ENCODE data around the gene RAD23B. TPM values are rescaled to one million over a fixed set of nuclear protein-coding genes. Genes with fewer than 3 reads are reported as not detected.

RAD23B gene
- total and polyA plus RNA-seq, 2 of the 13 experiments (the other 11 are each of a cell fraction or from before 2014, with no cell fraction given): 133 to 156 TPM

- TF ChIP-seq HNRNPLL (IDR thresholded peaks at IDR 0.05; ENCODE audit: low read depth, low read length, poor library complexity, severe bottlenecking) (no peak), CHCHD3 (CRISPR knock-in tag; IDR thresholded peaks at IDR 0.05) (no peak), RBM22 (optimal IDR thresholded peaks at IDR 0.05; ENCODE audit: low read length) (peak; percentile 98), ZNF496 (CRISPR knock-in tag; IDR thresholded peaks at IDR 0.05; ENCODE audit: insufficient replicate concordance) (no peak), CENPT (CRISPR knock-in tag; IDR thresholded peaks at IDR 0.05; ENCODE audit: low read depth) (no peak), ZBTB34 (CRISPR knock-in tag; IDR thresholded peaks at IDR 0.05) (no peak), RELA (CRISPR knock-in tag; IDR thresholded peaks at IDR 0.05) (no peak), ZNF788 (CRISPR knock-in tag; IDR thresholded peaks at IDR 0.05; ENCODE audit: borderline replicate concordance) (no peak; the same call in 1 of the 2 replicates), GABPB1 (CRISPR knock-in tag; IDR thresholded peaks at IDR 0.05) (no peak), SPEN (CRISPR knock-in tag; IDR thresholded peaks at IDR 0.05; ENCODE audit: low read depth) (peak; percentile 42; the same call in 1 of the 2 replicates), ZNF567 (CRISPR knock-in tag; IDR thresholded peaks at IDR 0.05; ENCODE audit: borderline replicate concordance) (no peak), ZKSCAN5 (CRISPR knock-in tag; IDR thresholded peaks at IDR 0.05) (no peak), GZF1 (CRISPR knock-in tag; IDR thresholded peaks at IDR 0.05) (no peak), ZNF350 (CRISPR knock-in tag; IDR thresholded peaks at IDR 0.05; ENCODE audit: borderline replicate concordance, low read depth) (peak; percentile 21; the same call in 1 of the 2 replicates), ZBTB33 (CRISPR knock-in tag; IDR thresholded peaks at IDR 0.05) (no peak), ZNF276 (CRISPR knock-in tag; IDR thresholded peaks at IDR 0.05; ENCODE audit: low read depth) (no peak), PBX3 (CRISPR knock-in tag; IDR thresholded peaks at IDR 0.05; ENCODE audit: borderline replicate concordance) (no peak), FOXA1 (IDR thresholded peaks at IDR 0.05) (no peak), FOXA1 (CRISPR knock-in tag; IDR thresholded peaks at IDR 0.05) (0 out of 2 replicates have a peak, but pooled peaks have one; percentile 16)
Measured at GRCh38 chr9:107340920-107341632, 58.0 kb downstream of the RAD23B start (continued).

All from HepG2 (cell line).